ENCODE results near the gene CEP20.

GRCh38 chr16:15873301-15873700 is 15.1 kb downstream of the CEP20 start:
- TF ChIP-seq CTCF (conservative IDR thresholded peaks at IDR 0.05; ENCODE audit: low read length), result no peak
- no peak for TF ChIP-seq EZH2phosphoT487 (IDR thresholded peaks at IDR 0.05; ENCODE audit: borderline replicate concordance)

All from Loucy (cell line).